HG03565 (cell line): ENCODE measurements around the gene TGFBR2.

Experiments
- ATAC-seq: cut with Tn5 transposase; IDR thresholded peaks from one replicate; pipeline ENCODE4 v1.9.1; 2021; ENCODE audit warnings: mild to moderate bottlenecking, moderate library complexity; ENCODE audit not compliant: unreplicated experiment

The TGFBR2 gene

GRCh38 chr3:30671527-30672286, 65.3 kb downstream of the TGFBR2 start:
- ATAC-seq = no peak

GRCh38 chr3:30672287-30672735, 65.9 kb downstream of the TGFBR2 start:
- no peak for ATAC-seq

DNA sequence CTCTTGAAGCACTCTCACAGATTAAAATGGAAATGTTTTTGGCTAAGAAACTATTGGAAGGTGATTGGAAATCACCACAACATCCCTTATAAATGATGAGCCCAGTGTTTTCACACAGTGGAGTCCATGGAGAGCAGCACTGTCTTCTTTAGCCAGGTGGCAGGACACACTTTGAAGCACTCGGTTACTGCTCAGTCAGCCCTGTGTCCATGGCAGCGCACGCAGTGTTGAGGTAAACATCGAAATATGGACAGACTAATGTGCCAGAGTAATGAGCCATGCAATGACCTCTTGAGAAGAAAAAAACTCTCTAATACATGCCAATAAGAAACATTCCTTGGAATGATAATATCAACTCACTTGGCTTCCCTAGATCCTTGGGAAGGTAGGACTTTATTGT, 66.6 kb downstream of the TGFBR2 start:
- no peak for ATAC-seq

- ATAC-seq = no peak
These were observed 67.3 kb downstream of the TGFBR2 start for GRCh38 chr3:30673425-30674341.

DNA sequence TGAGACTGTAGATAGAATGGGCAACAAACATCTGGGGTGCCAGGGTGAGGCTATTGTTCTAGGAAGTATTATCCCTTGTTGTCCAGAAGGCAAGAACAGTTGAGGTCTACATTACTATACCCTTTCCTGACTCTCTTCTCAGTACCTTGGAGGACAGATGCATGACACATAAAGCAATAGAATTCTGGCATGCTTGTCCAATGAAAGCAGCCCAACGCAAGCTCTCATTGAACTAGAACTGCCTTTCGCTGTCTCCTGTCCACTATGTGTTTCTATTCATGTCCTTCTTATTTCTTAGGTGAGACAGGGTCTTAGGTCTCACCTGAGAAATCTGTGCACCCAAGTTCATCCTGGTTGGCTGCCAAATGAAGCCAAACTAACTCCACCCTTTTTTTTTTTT, 68.6 kb downstream of the TGFBR2 start:
- no peak for ATAC-seq

DNA sequence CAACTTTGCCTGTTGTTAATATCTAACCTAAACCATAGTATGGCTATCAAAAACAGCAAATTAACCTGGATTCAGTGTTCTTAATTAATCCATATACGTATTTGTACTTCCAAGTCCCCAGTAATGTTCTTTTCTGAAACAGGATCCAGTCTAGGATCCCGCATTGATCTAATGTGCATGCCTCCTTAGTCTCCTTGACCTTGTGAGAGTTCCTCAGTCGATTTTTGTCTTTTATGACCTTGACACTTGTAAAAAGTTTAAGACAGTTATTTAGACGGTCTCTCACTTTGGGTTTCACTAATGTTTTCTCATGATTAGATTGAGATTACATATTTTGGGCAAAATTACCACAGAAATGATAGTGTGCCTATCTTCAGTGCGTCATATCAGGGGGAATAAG, 69.4 kb downstream of the TGFBR2 start:
- ATAC-seq = no peak

DNA sequence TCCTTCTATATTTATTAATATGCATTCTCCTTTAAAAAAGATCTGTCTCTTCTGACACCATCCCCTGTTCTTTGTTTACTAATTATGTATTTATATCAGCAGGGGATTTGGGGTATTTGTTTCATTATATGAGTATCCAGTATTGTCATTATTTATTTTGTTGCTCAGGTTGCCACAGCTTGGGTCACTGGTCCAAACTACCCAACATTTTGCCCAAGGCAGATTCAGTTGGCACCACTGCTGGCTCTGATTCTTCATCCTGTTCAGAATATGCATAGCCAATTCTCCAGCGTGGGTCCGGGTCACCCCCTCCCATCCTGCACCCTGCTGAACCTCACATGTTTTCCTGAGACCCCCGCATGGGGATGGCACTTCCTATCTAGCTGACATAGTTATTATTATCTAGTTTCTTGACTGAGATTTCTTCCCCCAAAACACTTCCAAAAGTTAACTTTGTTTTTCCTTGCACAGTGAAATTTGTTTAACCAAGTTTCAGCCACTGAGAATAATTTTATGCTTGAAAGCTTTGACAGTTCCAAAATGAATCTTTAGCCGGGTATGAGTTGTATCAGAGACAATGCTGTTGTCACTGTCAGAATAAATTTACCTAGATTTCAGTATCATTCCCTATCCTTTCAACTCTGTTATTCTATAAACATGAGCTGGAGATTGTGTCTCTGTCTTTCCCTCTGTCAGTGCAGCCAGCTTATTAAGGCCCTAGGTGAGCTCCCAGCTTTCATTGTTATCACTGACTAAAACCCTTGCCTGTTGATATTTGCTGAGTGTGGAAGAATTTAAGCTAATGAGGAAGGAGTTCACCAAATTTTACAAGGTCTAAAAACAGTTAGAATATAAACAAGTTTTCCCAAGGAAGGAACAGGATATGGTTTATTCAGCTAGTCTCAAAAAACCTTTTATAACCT, 70.3 kb downstream of the TGFBR2 start:
- ATAC-seq = no peak

DNA sequence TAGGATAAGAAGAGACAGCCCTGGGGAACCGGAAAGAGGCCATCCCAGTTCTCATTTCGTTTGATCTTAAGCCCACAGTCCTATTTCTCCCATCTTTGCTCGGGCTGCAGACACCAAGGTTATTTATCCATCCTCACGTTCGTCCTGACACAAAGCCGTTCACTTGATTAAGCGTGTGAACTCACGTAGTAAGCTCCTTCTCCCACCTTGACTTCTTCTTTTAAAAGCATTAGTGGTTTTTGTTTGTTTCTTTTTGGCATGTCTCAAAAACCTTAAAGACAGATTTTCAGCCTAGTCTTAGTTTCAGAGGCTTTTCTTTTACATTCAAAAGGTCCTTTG, 70.9 kb downstream of the TGFBR2 start:
- ATAC-seq = no peak

DNA sequence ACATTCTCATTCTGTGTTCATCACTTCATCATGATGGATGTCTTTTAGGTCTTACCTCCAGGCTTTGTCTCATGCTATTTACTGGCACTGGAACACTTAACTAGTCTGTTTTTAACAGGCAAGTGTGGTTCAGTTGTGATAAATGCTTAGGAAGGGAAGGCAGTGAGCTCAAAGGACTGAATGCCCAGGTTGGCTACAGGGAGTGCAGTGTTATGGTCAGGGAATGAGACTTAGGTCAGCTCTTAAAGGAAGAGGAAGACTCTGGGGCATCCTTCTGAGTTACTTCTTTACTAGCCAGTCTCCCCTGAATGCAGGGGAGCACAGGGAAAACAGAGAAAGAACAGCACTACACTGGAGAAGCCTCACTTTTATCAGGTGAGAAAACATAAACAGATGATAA, 72.6 kb downstream of the TGFBR2 start:
- no peak for ATAC-seq

- no peak for ATAC-seq
These were observed 74.6 kb downstream of the TGFBR2 start for GRCh38 chr3:30680789-30681648.

DNA sequence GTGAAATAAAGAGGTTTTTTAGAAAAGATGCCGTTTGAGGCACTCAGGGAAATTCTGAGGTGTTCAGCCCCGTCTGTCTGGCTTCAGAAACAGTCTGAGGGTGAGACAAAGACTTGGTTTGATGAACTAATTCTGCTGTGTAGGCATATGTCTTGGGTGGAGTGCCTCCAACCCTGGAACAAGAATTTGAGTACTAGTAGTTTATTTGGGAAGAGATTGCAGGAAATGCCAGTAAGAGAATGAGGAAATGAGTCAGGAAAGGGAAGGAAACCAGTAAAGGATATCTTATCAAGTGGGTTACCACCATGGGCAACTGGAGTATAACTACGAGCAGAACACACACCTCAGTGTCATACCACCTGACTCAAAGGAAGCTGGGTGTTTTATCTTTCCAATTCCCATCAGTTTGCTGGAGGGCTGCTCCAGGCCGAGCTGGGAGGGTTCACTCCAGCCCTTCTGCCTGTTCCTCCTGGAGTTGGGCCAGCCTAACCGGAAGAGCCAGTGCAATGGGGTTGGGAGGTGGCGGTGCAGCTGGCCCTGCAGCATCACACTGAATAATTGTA, 75.3 kb downstream of the TGFBR2 start:
- ATAC-seq = no peak

DNA sequence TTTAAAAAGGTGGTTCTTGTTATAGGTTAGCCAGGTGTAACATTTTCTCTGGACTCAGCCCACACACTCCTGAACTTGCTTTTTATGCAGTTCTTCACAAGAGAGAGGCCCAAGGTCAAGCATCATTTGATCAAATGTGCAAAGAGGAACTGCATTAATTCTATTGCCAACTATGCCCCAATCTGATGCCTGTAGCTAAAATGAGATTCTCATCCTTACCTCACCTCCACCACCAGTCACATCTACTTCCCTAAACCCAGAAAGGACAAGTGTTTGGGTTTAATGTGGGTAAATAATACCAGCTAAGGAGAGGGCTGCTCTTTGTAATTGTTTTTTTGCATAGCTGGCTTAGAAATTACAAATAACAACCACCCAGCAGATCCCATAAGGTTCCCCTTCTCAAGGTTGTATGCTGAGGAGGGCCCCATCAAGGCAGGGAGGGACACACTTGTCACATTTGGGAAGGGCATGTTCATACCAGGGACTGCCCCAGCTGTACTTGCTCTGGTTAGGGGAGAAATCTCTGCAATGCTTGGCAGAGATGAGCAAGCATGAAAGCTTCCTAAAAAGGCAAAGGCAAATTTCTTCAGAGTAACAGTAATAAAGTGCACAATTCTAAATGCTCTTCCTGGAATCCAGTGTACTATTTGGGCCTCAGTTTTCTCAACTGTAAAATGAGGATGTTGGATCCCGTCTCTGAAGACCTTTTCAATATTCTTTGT, 76.2 kb downstream of the TGFBR2 start:
- no peak for ATAC-seq

DNA sequence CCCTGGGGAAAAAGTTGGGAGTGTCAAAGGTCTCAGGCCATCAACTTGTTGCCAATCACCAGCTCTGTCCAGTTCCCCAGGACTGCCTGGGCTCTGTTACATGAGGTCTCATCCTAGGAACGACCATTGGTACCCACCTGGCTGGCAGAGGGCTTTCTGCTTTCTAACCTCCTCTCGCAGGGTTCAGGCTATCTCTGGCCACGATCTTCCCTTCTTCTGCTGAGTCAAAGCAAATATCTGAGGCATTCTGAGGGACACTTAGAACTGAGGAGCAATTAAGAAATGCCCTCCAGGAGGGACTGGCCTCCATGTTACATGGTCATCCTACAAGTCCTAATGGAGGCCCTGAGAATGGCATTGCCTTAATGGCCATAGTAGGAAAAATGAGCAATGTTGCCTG, 77.4 kb downstream of the TGFBR2 start:
- no peak for ATAC-seq

DNA sequence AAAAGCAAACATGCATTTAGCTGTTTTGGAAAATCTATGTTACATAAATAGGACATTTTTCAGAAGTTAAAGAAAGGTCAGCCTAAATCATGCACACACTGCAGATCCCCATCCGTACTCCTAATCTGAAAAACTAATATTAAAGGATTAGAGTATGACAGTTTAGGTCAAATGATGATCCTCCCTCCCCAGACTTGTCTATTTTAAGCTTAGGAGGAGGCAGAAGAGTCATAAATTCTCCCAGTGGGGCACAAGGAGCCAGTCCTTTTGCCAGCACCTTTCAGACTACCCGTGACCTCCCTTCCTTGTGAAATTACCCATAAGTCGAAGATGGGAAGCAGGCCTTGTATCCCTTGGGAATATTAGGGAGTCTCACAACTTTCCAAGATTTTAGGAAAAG, 78.0 kb downstream of the TGFBR2 start:
- ATAC-seq = no peak

- no peak for ATAC-seq
These were observed 78.9 kb downstream of the TGFBR2 start for GRCh38 chr3:30685267-30685667.

GRCh38 chr3:30686176-30686575, 79.8 kb downstream of the TGFBR2 start:
- no peak for ATAC-seq

DNA sequence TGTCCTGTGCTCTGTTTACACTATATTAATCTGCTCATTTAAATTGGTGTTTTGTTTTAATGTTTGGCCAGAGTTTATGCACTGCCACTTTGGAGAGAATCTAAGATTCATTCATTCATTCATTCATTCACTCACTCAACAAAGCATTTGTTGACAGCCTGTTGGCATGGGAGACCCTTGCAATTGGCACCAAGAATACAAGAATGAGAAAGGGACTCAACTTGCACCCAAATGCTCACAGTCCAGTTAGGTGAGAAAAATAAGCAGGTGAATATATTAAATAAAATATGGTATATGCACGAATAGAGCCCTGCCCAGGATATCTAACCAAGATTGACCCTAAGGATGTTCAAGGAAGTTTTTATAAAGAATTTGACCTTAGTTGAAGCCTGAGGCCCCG, 80.4 kb downstream of the TGFBR2 start:
- no peak for ATAC-seq

- ATAC-seq = no peak
These were observed 81.6 kb downstream of the TGFBR2 start for GRCh38 chr3:30687930-30688570.
